ENCODE measurements around the gene CYP2U1. TPM values are rescaled to one million over a fixed set of nuclear protein-coding genes. Genes with fewer than 3 reads are reported as not detected.

Gene CYP2U1
- total RNA-seq, 1 donor from 2014 or later: 1.5 TPM

- intact Hi-C loops (cut with micrococcal nuclease): no loop called here
- no peaks in the 10 kb centered on the region for H3K27me3 Mint-ChIP-seq (ENCODE audit: insufficient read depth)
Measured at GRCh38 chr4:107996949-107997788, 65.8 kb downstream of the CYP2U1 start.

GRCh38 chr4:107997794-107998193 lies 66.4 kb downstream of the CYP2U1 start:
- Mint-ChIP-seq H3K4me1 (ENCODE audit: low read depth) (peaks cover 42% of the 10 kb centered on the region), H3K27me3 (ENCODE audit: insufficient read depth) (no peaks in the 10 kb centered on the region), H3K9me3 (no peaks in the 10 kb centered on the region), H3K4me3 (no peak overlapping the region), H3K27ac (no peak overlapping the region), H3K36me3 (ENCODE audit: low read depth) (peaks cover 25% of the 10 kb centered on the region)
- intact Hi-C loops (cut with micrococcal nuclease): no loop called here
- no peak for DNase-seq (ENCODE audit: low spot score)

More at GRCh38 chr4:107996949-107997788, 65.8 kb downstream of the CYP2U1 start:
- Mint-ChIP-seq H3K9me3 (no peaks in the 10 kb centered on the region), H3K27ac (no peak overlapping the region), H3K36me3 (ENCODE audit: low read depth) (peaks cover 28% of the 10 kb centered on the region), H3K4me3 (no peak overlapping the region), H3K4me1 (ENCODE audit: low read depth) (peaks cover 47% of the 10 kb centered on the region)
- DNase-seq (ENCODE audit: low spot score): no peak

DNA sequence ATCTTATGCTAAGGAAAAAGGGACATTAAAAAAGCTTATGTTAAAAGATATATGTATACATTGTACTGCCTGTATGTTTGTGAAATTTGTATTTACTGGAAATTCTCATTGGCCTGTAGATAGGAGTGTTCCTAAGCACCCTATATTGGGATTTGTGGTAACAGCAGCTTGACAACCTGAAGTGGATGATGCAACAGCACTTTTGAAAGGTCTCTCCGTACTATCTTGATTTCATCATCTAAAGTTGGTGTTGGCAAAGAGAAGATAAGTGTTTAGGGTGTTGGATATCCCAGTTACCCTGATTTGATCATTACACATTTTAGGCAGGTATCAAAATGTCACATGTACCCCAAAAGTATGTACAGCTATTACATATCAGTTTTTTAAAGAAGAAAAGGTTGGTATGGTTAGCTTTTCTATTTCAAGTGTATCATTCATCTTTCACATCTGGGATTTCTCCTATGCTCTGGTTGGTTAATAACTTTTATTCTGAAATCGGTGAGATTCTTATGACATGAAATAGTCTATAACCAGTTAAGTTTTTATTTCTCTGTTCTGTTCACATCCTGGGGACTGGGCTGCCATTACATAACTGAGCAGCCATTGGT lies 68.7 kb downstream of the CYP2U1 start:
- intact Hi-C loops (cut with micrococcal nuclease): no loop called here
- H3K27ac Mint-ChIP-seq: no peak overlapping the region

DNA sequence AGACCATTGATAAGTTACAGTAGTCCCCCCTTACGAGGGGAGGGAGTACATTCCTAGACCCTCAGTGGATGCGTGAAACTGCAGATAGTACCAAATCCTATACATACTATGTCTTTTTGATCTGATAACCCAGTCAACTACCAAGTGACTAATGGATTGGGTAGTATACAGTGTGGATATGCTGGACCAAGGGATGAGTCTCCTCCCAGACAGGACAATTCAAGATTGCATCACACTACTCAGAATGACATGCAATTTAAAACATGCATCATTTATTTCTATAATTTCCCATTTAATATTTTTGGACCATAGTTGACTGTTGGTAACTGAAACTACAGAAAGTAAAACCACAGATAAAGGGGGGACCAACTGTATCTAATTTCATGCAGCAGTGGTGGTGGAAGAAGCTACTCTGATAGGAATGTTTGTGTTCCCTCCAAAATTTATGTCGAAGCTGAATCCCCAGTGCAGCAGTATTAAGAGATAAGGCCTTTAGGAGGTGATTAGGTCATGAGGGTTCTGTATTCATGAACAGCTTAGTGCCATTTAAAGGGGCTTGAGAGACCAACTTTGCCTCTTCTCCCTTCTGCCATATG lies 70.3 kb downstream of the CYP2U1 start:
- DNase-seq (ENCODE audit: low spot score): no peak
- Mint-ChIP-seq H3K27ac (no peak overlapping the region), H3K36me3 (ENCODE audit: low read depth) (peaks cover 22% of the 10 kb centered on the region), H3K9me3 (no peaks in the 10 kb centered on the region), H3K4me1 (ENCODE audit: low read depth) (peaks cover 26% of the 10 kb centered on the region), H3K4me3 (no peak overlapping the region), H3K27me3 (ENCODE audit: insufficient read depth) (no peaks in the 10 kb centered on the region)
- intact Hi-C loops (cut with micrococcal nuclease): no loop called here

More for the DNA sequence above, 68.7 kb downstream of the CYP2U1 start:
- H3K27me3 Mint-ChIP-seq (ENCODE audit: insufficient read depth): no peaks in the 10 kb centered on the region
- no peak overlapping the region for H3K4me3 Mint-ChIP-seq
- H3K36me3 Mint-ChIP-seq (ENCODE audit: low read depth): peaks cover 28% of the 10 kb centered on the region
- peaks cover 21% of the 10 kb centered on the region for H3K4me1 Mint-ChIP-seq (ENCODE audit: low read depth)
- DNase-seq (ENCODE audit: low spot score): no peak
- no peaks in the 10 kb centered on the region for H3K9me3 Mint-ChIP-seq

Other genes starting within 250 kb of the CYP2U1 start
- gene PAPSS1, start 211.3 kb upstream of the CYP2U1 start, total RNA-seq: 35.0 and 36.0 TPM in 2 replicates
- gene SGMS2, start 106.6 kb upstream of the CYP2U1 start, total RNA-seq: 0.64 and 1.1 TPM in 2 replicates
- 33.9 and 36.8 TPM in 2 replicates for gene HADH, start 58.3 kb downstream of the CYP2U1 start, total RNA-seq
- gene LEF1, start 237.4 kb downstream of the CYP2U1 start, total RNA-seq: 133 and 139 TPM in 2 replicates